T-helper 1 cell treated with Interleukin-12 subunit alpha and Interleukin-12 subunit beta and Interleukin-4 antibody, amounts not matched to agents 30 μg/mL and 1 μg/mL, for 36 hours (primary cell): ENCODE data around the gene FBXL15.
"Not testable (repeated sequence)": the region's sequence is repeated elsewhere in the genome, so short reads cannot be mapped to it uniquely, and the experiment has no call there.

Experiments
- H3K27ac Mint-ChIP-seq: one replicate; pipeline ENCODE4 v1.8.0; 2021; ENCODE audit warnings: mild to moderate bottlenecking, mixed read lengths
- H3K27me3 Mint-ChIP-seq: one replicate; pipeline ENCODE4 v1.8.0; 2021; ENCODE audit warnings: low read depth, mixed read lengths
- H3K36me3 Mint-ChIP-seq: one replicate; pipeline ENCODE4 v1.8.0; 2021; ENCODE audit warnings: low read depth, mixed read lengths
- H3K4me1 Mint-ChIP-seq: one replicate; pipeline ENCODE4 v1.8.0; 2021; ENCODE audit warnings: low read depth, mixed read lengths
- H3K4me3 Mint-ChIP-seq: one replicate; pipeline ENCODE4 v1.8.0; 2021; ENCODE audit warnings: mild to moderate bottlenecking, moderate library complexity, mixed read lengths
- H3K9me3 Mint-ChIP-seq: one replicate; pipeline ENCODE4 v1.8.0; 2021; ENCODE audit warnings: mixed read lengths

FBXL15 gene

GRCh38 chr10:102449321-102450123 lies 28.9 kb downstream of the FBXL15 start:
- Mint-ChIP-seq H3K4me1 (peaks cover 23% of the 10 kb centered on the region), H3K27me3 (no peaks in the 10 kb centered on the region), H3K27ac (peak overlapping the region; percentile 87), H3K9me3 (no peaks in the 10 kb centered on the region), H3K36me3 (peaks cover 7% of the 10 kb centered on the region), H3K4me3 (peak overlapping the region; percentile 91)

- Mint-ChIP-seq H3K27me3 (no peaks in the 10 kb centered on the region), H3K9me3 (no peaks in the 10 kb centered on the region), H3K4me3 (peak overlapping the region; percentile 91), H3K4me1 (peaks cover 23% of the 10 kb centered on the region), H3K36me3 (peaks cover 4% of the 10 kb centered on the region), H3K27ac (peak overlapping the region; percentile 87)
Observed at GRCh38 chr10:102450124-102450373, 29.4 kb downstream of the FBXL15 start.

DNA sequence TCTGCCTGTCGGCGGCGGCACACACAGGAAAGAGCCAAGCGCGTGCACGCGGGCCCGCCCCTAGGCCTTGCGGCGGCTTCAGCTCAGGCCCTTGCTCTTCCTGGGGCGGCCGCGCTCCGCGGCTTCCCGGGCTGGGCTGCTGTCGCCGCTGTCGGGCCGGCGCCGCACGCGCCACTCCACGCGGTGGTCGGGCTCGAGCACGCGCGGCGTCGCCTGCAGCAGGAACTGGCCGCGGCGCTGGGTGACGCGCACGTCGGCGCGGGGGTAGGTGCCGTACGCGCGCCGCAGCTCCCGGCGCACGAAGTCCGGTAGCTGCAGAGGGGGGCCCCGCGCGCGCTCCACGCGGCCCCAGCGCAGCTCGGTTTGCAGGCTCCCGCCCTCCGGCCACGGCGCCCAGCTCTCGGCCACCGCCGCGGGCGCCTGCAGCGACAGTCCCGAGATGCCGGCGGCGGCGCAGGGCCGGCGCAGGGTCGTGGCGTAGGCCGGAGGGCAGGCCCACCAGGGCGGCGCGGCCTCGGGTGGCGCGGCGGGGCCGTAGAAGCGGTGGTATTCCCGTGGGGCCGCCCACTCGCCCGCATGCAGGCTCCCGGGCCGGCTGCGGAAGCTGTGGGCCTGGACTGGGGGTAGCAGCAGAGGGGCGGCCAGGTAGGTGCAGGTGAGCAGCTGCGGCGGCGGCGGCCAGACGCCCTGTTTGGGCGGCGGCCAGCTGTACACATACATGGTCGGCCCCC lies 29.9 kb downstream of the FBXL15 start:
- Mint-ChIP-seq H3K27ac (peak overlapping the region; percentile 87), H3K36me3 (peaks cover 8% of the 10 kb centered on the region), H3K27me3 (no peaks in the 10 kb centered on the region), H3K9me3 (no peaks in the 10 kb centered on the region), H3K4me3 (peak overlapping the region; percentile 91), H3K4me1 (peaks cover 25% of the 10 kb centered on the region)

- H3K27me3 Mint-ChIP-seq = no peaks in the 10 kb centered on the region
- H3K4me1 Mint-ChIP-seq = peaks cover 25% of the 10 kb centered on the region
- peak within 1 kb of the TSS; percentile 80 for H3K27ac Mint-ChIP-seq
- H3K36me3 Mint-ChIP-seq = peaks cover 8% of the 10 kb centered on the region
- H3K9me3 Mint-ChIP-seq = no peaks in the 10 kb centered on the region
- peak within 1 kb of the TSS; percentile 81 for H3K4me3 Mint-ChIP-seq
Observed at GRCh38 chr10:102451105-102451969, 30.7 kb downstream of the FBXL15 start, which contains the start of gene C10orf95. Gene C10orf95 (minus strand): TSS chr10:102451543. CDS start chr10:102451093, 450 bp downstream.

DNA sequence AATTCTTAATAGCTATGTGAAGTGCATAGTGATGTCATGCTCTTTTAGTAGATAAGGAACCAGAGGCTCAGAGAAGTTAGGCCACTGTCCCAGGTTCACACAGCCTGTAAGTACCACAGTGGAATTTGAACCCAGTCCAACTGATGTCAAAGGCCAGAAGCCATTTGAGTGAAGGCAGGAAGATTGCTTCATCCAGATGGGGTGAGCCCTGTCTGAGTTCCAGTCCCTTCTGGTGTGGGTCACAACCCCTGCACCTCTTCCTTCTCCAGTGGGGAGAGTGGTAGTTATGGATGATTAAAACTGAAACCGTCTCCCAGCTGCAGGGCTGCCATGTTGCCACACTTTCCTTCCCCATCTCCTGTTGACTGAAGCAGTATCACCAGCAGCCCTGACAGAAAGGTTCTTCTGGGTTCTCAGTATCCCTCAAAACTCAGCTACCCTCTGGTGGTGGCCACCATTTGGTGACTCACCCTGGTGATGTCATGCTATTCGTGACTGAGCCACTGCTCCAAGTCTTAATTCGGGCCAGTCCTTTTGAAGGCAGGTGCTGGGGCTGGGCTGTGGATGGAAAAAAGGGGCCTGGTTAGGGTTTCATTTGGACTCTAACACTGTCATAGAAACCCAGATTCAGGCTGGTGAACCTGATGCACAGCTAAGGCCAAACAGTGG lies 32.2 kb downstream of the FBXL15 start:
- H3K4me3 Mint-ChIP-seq = peak overlapping the region; percentile 81
- H3K4me1 Mint-ChIP-seq = peaks cover 25% of the 10 kb centered on the region
- H3K36me3 Mint-ChIP-seq = peaks cover 8% of the 10 kb centered on the region
- H3K27me3 Mint-ChIP-seq = no peaks in the 10 kb centered on the region
- peak overlapping the region; percentile 80 for H3K27ac Mint-ChIP-seq
- H3K9me3 Mint-ChIP-seq = no peaks in the 10 kb centered on the region

GRCh38 chr10:102453502-102453901 lies 32.9 kb downstream of the FBXL15 start:
- Mint-ChIP-seq H3K36me3 (peaks cover 8% of the 10 kb centered on the region), H3K27me3 (no peaks in the 10 kb centered on the region), H3K9me3 (no peaks in the 10 kb centered on the region), H3K4me1 (peaks cover 25% of the 10 kb centered on the region), H3K27ac (no peak overlapping the region), H3K4me3 (no peak overlapping the region)

DNA sequence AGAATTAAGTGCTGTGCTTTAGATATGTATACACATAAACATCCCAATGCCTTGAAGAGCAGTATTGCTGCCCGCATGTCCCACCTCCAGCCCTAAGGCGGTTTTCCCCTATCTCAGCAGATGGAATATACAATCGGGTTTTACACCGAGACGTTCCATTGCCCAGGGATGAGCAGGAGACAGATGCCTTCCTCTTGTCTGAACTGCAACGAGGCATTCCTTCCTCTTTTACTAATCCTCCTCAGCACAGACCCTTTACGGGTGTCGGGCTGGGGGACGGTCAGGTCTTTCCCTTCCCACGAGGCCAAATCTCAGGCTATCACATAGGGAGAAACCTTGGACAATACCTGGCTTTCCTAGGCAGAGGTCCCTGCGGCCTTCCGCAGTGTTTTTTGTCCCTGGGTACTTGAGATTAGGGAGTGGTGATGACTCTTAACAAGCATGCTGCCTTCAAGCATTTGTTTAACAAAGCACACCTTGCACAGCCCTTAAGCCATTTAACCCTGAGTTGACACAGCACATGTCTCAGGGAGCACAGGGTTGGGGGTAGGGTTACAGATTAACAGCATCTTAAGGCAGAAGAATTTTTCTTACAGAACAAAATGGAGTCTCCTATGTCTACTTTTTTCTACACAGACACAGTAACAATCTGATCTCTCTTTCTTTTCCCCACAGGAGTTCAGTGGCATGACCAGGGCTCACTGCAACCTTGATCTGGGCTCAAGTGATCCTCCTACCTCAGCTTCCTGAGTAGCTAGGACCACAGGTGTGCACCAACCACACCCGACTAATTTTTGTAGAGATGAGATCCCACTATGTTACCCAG lies 34.2 kb downstream of the FBXL15 start:
- H3K4me1 Mint-ChIP-seq = peaks cover 22% of the 10 kb centered on the region
- H3K4me3 Mint-ChIP-seq, H3K9me3 Mint-ChIP-seq, H3K27ac Mint-ChIP-seq, H3K27me3 Mint-ChIP-seq: not testable (repeated sequence)
- peaks cover 10% of the 10 kb centered on the region for H3K36me3 Mint-ChIP-seq

- Mint-ChIP-seq H3K4me3 (no peak overlapping the region), H3K27me3 (no peaks in the 10 kb centered on the region), H3K9me3 (no peaks in the 10 kb centered on the region), H3K27ac (no peak overlapping the region), H3K4me1 (peaks cover 29% of the 10 kb centered on the region), H3K36me3 (peaks cover 10% of the 10 kb centered on the region)
Observed at GRCh38 chr10:102455893-102456471, 35.3 kb downstream of the FBXL15 start.

DNA sequence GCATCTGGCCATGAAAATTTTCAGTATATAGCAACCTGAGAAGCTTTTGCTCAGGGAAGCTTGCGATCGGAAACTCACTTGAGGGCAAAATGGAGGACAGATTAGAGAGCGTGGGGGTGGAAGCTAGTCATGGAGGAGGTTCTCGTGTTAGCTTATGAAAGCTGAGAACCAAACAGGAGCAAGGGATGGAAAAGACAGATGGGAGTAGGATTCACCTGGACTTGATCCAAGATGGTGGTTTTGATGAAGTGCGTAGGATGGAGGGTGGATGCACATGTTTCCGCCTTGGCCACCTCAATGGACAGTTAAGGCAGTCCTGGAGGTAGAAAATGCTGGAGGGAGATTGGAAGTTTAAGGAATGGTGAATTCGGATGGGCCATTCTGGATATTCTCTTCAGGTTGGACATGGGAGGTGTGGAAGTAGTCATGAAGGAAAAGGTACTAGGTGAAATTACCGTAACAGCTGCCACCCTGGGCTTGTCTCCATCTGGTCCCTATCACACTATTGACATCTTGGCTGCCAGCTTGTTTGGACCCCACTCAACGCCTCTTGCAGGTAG lies 37.0 kb downstream of the FBXL15 start:
- H3K36me3 Mint-ChIP-seq = peaks cover 10% of the 10 kb centered on the region
- H3K4me1 Mint-ChIP-seq = peaks cover 31% of the 10 kb centered on the region
- H3K9me3 Mint-ChIP-seq = no peaks in the 10 kb centered on the region
- H3K4me3 Mint-ChIP-seq = no peak overlapping the region
- H3K27me3 Mint-ChIP-seq = peaks cover 3% of the 10 kb centered on the region
- H3K27ac Mint-ChIP-seq = no peak overlapping the region

DNA sequence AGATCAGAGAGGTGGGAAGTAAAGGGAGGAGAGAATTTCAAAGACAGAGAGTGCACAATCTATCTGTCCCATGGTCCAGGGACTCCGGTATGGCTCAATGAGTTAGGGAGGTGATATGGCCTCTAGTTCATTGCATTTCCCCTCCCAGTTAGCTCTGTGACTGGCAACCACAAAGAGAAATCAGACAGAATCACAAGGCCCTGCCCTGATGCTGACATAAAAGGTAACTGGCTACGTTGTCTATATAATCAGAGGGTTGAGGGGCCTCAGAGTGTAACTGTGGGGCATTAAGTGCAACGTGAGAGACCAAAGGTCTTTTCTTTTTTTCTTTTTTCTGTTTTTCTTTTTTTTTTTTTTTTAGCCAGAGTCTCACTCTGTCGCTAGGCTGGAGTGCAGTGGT lies 38.0 kb downstream of the FBXL15 start:
- Mint-ChIP-seq H3K27ac (no peak overlapping the region), H3K36me3 (peaks cover 6% of the 10 kb centered on the region), H3K9me3 (no peaks in the 10 kb centered on the region), H3K27me3 (peaks cover 4% of the 10 kb centered on the region), H3K4me1 (peaks cover 33% of the 10 kb centered on the region), H3K4me3 (no peak overlapping the region)

DNA sequence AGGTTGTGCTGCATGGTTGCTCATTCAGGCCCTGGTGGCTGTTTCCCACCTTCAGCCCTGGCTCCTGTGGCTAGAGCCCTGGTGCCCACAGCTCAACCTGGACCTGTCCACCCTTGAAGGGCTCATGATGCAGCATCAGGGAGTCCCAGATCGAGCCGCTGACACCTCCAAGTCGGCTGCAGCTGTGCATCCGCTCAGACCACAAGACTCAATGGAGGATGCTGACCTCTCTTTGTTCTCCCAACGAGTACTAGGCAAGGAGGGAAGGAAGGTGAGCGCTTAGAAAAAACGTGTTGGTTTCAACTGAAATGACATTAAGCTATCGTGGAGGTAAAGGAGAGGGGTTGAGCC lies 40.2 kb downstream of the FBXL15 start:
- Mint-ChIP-seq H3K27me3 (peaks cover 4% of the 10 kb centered on the region), H3K27ac (peak overlapping the region; percentile 85), H3K36me3 (peaks cover 2% of the 10 kb centered on the region), H3K4me3 (peak overlapping the region; percentile 95), H3K9me3 (no peaks in the 10 kb centered on the region), H3K4me1 (peaks cover 28% of the 10 kb centered on the region)

- Mint-ChIP-seq H3K36me3 (peaks cover 2% of the 10 kb centered on the region), H3K9me3 (no peaks in the 10 kb centered on the region), H3K27ac (peak overlapping the region; percentile 90), H3K4me3 (peak overlapping the region; percentile 95), H3K27me3 (peaks cover 4% of the 10 kb centered on the region), H3K4me1 (peaks cover 28% of the 10 kb centered on the region)
Observed at GRCh38 chr10:102461187-102462054, 40.8 kb downstream of the FBXL15 start.
